Glomerular visceral epithelial cell (primary cell): ENCODE results near the gene POLRMT.
"Not testable (repeated sequence)": the region's sequence is repeated elsewhere in the genome, so short reads cannot be mapped to it uniquely, and the experiment has no call there.

Experiments
- DNase-seq: peaks from one replicate; pipeline ENCODE4 v3.0.0-alpha.2; 2016; ENCODE audit errors: extremely low spot score

Gene POLRMT

GRCh38 chr19:633068-633785 is at the start of gene POLRMT:
POLRMT (minus strand) TSS chr19:633537; CDS start chr19:633512, 25 bp downstream.
- DNase-seq: peak; percentile 99

GRCh38 chr19:682678-683320 is 49.5 kb upstream of the POLRMT start:
- no peak for DNase-seq

GRCh38 chr19:681029-682019 is 48.0 kb upstream of the POLRMT start:
- no peak for DNase-seq

- DNase-seq: peak; percentile 100
Observed at GRCh38 chr19:680287-681028, 47.1 kb upstream of the POLRMT start.

GRCh38 chr19:679418-680286 is 46.3 kb upstream of the POLRMT start:
- DNase-seq: peak; percentile 70

GRCh38 chr19:678791-679388 is 45.6 kb upstream of the POLRMT start:
- DNase-seq: no peak

- peak; percentile 42 for DNase-seq
Observed at GRCh38 chr19:677601-678436, 44.5 kb upstream of the POLRMT start.

GRCh38 chr19:677201-677600 is 43.9 kb upstream of the POLRMT start:
- peak; percentile 96 for DNase-seq

- DNase-seq: peak; percentile 59
Observed at GRCh38 chr19:676339-677105, 43.2 kb upstream of the POLRMT start, which contains the start of gene FSTL3. FSTL3 (plus strand) TSS chr19:676392; CDS start chr19:676424, 32 bp downstream.

GRCh38 chr19:676007-676338 is 42.6 kb upstream of the POLRMT start:
- no peak for DNase-seq

- no peak for DNase-seq
Observed at GRCh38 chr19:674282-675151, 41.2 kb upstream of the POLRMT start.

GRCh38 chr19:670609-671075 is 37.3 kb upstream of the POLRMT start:
- DNase-seq: no peak

- not testable (repeated sequence) for DNase-seq
Observed at GRCh38 chr19:668675-669434, 35.5 kb upstream of the POLRMT start.

- not testable (repeated sequence) for DNase-seq
Observed at GRCh38 chr19:666985-667573, 33.7 kb upstream of the POLRMT start.

- DNase-seq: peak; percentile 81
Observed at GRCh38 chr19:664913-665443, 31.6 kb upstream of the POLRMT start.

GRCh38 chr19:663682-664117 is 30.4 kb upstream of the POLRMT start:
- DNase-seq: no peak
